PC-9 (cell line): ENCODE results near the gene SEMA4F.

ENCODE experiments used
- EZH2 ChIP-seq: fragments of 200-600 bp; sonication (generic); IDR thresholded peaks from 2 replicates; pipeline ENCODE4 v1.8.0; 2017; ENCODE audit warnings: antibody characterized with exemption, low read depth
- TF ChIP-seq, protein P1 (sequence below): fragments of 200-600 bp; sonication (generic); conservative IDR thresholded peaks from 2 replicates; pipeline ENCODE4 v1.6.1; 2017; ENCODE audit warnings: mixed run types, antibody characterized with exemption, mild to moderate bottlenecking, moderate library complexity

DNA sequence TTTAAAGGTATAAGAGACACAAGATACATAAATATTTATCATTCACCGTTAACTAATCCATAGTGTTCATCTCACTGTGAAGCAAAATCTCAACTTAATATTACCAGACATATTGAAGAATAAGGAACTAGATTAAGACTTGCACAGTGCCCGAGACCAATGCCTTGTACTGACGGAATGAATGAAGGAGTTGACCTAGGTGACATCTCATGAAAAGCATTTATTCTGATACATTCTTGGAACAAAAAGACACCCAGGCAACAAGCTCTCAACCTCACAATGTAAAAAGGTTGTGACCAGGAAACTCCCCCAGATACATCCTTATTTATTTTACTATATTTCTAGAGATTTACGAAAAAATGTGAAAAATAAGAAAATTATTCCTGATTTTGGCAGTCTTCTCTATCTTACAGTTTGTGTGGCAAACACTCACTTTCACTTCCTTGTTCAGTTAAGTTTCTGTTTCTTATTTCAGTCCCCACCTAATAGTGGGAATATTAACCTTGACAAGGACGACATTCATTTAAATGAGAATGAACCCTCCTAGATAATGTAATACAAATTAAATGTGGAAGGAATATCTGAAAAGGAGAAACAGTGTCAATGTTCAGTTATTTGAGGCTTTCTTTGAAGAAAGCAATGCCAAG, 34.3 kb upstream of the SEMA4F start:
- TF ChIP-seq, protein P1, sequence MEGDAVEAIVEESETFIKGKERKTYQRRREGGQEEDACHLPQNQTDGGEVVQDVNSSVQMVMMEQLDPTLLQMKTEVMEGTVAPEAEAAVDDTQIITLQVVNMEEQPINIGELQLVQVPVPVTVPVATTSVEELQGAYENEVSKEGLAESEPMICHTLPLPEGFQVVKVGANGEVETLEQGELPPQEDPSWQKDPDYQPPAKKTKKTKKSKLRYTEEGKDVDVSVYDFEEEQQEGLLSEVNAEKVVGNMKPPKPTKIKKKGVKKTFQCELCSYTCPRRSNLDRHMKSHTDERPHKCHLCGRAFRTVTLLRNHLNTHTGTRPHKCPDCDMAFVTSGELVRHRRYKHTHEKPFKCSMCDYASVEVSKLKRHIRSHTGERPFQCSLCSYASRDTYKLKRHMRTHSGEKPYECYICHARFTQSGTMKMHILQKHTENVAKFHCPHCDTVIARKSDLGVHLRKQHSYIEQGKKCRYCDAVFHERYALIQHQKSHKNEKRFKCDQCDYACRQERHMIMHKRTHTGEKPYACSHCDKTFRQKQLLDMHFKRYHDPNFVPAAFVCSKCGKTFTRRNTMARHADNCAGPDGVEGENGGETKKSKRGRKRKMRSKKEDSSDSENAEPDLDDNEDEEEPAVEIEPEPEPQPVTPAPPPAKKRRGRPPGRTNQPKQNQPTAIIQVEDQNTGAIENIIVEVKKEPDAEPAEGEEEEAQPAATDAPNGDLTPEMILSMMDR, result no peak
- no peak for TF ChIP-seq EZH2
